Esophagus squamous epithelium (tissue), 5 donors: Measurements from ENCODE around the gene UBE3B. TPM values are rescaled to one million over a fixed set of nuclear protein-coding genes. Genes with fewer than 3 reads are reported as not detected.

Experiments used
- DNase-seq: peaks from one replicate; lab custom pipeline; 2025; lab: John Stamatoyannopoulos, UW
- H3K27ac ChIP-seq, 4 donors: fragments of 200-600 bp; sonication (generic); one replicate each; pipeline ENCODE4 v1.5.1; 2016 to 2019; ENCODE audit warnings: mild to moderate bottlenecking in 1 of 4
- H3K27me3 ChIP-seq, 4 donors: fragments of 200-600 bp; sonication (generic); 1 replicate in 3 of 4; 2 replicates in 1 of 4; pipeline versions ENCODE4 v1.5.1 to v1.6.0; 2017 to 2021; ENCODE audit warnings: antibody characterized with exemption in 1 of 4
- H3K36me3 ChIP-seq, 3 donors: fragments of 200-600 bp; sonication (generic); one replicate each; pipeline ENCODE4 v1.5.1; 2016 to 2019
- H3K4me1 ChIP-seq, 3 donors: fragments of 200-600 bp; sonication (generic); one replicate each; pipeline ENCODE4 v1.5.1; 2017 to 2019
- H3K4me3 ChIP-seq, 4 donors: fragments of 200-600 bp; sonication (generic); 1 replicate in 3 of 4; 2 replicates in 1 of 4; pipeline ENCODE4 v1.5.1; 2016 to 2019; ENCODE audit warnings: mild to moderate bottlenecking in 2 of 4, moderate library complexity in 1 of 4
- H3K9me3 ChIP-seq, 3 donors: fragments of 200-600 bp; sonication (generic); one replicate each; pipeline ENCODE4 v1.5.1; 2016 to 2019
- POLR2A ChIP-seq, 4 donors: fragments of 450-650 bp; IDR thresholded peaks; one replicate each; pipeline ENCODE4 v1.6.1; 2017; ENCODE audit warnings: antibody characterized with exemption in 4 of 4, mild to moderate bottlenecking in 4 of 4, moderate library complexity in 3 of 4
- WGBS, 2 donors: methylation state at CpG; one replicate each; pipeline ENCODE4 v1.1.5; 2018; 5-methylcytosine and 5-hydroxymethylcytosine counted together
- intact Hi-C: fragments of 100-400 bp; cut with DNase I; formaldehyde crosslinking; loops from one replicate; pipeline ENCODE4 v1.15.0; 2022
- total RNA-seq, 4 donors: library from RNA; depleted of rRNA; stranded (reverse); fragments of >200 nt; gene quantifications; one replicate each; pipeline ENCODE4 v1.1.0, GENCODE V29; 2016
- TF ChIP-seq, protein P1 (sequence below), 6 experiments: fragments of 450-650 bp in 4 of 6; fragments of 200-600 bp in 2 of 6; sonication (generic) in 2 of 6; IDR thresholded peaks; one replicate each; pipeline ENCODE4 v1.5.1; 2016 to 2019; ENCODE audit warnings: antibody characterized with exemption in 6 of 6, mild to moderate bottlenecking in 4 of 6, moderate library complexity in 4 of 6
- donor health status: DM: yes; HTN: yes; CAD: no.

The UBE3B gene
- total RNA-seq, 4 donors from 2014 or later, result 31.7 to 48.7 (median 37.6) TPM

DNA sequence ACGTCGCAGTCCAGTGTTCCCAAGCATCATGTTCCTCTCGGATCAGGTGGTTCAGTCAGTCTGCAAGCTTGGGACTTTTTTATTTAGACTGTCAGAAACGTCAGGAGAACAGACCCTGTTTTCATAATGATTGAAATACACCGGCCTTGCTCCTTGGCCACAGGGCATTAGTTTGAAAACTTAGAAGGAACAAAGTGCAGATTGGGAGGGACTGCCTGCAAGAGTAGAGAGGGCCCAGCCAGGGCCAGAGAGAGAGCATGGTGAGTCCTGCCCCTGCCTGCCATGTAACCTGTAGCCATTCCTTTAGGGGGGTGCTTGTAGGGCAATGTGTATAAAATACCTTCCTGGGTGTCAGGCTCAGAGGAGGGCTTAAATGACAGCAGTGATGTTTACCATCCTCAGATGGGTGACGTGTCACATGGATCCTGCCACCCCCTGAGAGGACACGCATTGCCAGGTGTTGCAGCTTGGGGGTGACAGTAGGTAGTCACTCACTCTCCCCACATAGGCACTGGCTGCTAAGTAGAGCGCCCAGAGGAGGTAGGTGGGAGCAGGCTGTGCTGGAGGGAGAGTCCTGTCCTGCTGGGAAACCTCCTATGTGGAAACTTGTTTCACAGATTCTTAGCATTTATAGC is 50.2 kb downstream of the UBE3B start:
- no peak overlapping the region for H3K27ac ChIP-seq
- TF ChIP-seq, protein P1, sequence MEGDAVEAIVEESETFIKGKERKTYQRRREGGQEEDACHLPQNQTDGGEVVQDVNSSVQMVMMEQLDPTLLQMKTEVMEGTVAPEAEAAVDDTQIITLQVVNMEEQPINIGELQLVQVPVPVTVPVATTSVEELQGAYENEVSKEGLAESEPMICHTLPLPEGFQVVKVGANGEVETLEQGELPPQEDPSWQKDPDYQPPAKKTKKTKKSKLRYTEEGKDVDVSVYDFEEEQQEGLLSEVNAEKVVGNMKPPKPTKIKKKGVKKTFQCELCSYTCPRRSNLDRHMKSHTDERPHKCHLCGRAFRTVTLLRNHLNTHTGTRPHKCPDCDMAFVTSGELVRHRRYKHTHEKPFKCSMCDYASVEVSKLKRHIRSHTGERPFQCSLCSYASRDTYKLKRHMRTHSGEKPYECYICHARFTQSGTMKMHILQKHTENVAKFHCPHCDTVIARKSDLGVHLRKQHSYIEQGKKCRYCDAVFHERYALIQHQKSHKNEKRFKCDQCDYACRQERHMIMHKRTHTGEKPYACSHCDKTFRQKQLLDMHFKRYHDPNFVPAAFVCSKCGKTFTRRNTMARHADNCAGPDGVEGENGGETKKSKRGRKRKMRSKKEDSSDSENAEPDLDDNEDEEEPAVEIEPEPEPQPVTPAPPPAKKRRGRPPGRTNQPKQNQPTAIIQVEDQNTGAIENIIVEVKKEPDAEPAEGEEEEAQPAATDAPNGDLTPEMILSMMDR (IDR thresholded peaks at IDR 0.05), result no peak
- no peak for TF ChIP-seq POLR2A (IDR thresholded peaks at IDR 0.05)
- intact Hi-C loops, result no loop called here
- no peak overlapping the region for H3K4me3 ChIP-seq
- H3K27me3 ChIP-seq, result no peaks in the 10 kb centered on the region
- DNase-seq, result no peak
- no peaks in the 10 kb centered on the region for H3K9me3 ChIP-seq
- WGBS, 2 donors, result 85 to 93% methylated on average over 5 to 6 of the region's 8 CpGs
- peaks cover 8 to 100% (median 31%) of the 10 kb centered on the region in 3 donors for H3K36me3 ChIP-seq
- H3K4me1 ChIP-seq, result no peaks in the 10 kb centered on the region

DNA sequence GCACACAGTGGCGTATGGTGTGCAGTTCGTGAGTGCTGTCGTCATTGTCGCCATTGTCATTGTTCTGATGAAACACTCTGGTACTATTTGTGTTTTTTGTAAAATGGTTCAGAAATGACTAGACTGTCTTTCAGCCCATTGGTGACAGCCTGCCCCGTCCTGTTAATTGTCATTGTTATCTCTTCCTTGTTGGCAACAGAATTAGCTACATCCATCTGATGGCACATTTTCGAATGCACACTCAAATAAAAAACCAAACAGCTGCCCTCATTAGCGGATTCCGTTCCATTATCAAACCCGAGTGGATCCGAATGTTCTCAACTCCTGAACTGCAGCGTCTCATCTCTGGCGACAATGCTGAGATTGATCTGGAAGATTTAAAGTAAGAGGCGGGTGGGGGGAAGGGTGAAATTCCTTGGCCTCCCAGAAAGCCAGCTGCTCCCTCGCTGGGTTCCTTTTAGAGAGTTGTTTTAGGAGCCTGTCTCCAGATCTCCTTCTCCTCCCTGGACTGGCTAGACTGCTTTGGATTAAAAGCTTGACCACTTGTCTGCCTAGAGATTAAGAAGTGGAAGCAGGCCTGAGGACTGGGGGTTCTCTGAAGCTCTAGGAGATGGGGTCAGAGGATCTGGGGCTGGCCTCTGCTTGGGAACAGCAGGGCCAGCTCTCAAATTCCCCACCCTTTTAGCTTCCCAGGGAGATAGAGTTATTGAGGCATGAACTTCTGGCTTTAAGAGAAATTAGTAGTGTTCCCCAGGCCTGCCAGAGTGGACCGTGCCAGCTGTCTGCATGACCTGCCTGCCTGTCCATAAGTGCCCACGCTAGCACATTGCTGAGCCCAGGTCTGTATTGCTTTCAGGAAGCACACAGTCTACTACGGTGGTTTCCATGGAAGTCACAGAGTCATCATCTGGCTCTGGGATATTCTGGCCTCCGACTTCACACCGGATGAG is 52.5 kb downstream of the UBE3B start:
- intact Hi-C loops, result no loop called here

DNA sequence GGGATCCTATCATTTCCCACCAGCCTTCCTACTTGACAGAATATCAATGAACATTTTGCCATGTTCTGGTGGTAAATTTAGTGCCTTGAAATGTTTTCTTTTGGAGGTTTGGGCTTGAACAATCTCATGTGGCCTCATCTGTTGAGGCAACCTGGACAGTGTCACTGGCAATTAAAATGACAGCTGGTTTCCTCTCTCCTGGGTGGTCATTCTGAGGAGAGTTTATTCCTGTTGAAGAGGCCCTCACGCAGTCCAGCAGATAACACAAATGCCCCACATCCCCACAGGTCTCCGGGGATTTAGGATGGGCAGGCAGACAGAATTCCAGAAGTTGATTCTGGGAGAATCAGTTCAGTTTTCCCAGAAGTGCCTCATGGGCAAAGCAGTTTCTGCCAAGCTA is 54.0 kb downstream of the UBE3B start:
- intact Hi-C loops, result no loop called here
- H3K27me3 ChIP-seq, result no peaks in the 10 kb centered on the region
- H3K27ac ChIP-seq, result no peak overlapping the region
- TF ChIP-seq, protein P1 (IDR thresholded peaks at IDR 0.05), result no peak
- no peak for TF ChIP-seq POLR2A (IDR thresholded peaks at IDR 0.05)
- no peak for DNase-seq
- 60 to 100% methylated on average over 1 of the region's 2 CpGs for WGBS, 2 donors
- no peak overlapping the region for H3K4me3 ChIP-seq
- no peaks in the 10 kb centered on the region for H3K4me1 ChIP-seq
- H3K9me3 ChIP-seq, result no peaks in the 10 kb centered on the region
- H3K36me3 ChIP-seq, result peaks cover 17 to 100% (median 25%) of the 10 kb centered on the region in 3 donors

More for the DNA sequence above, 52.5 kb downstream of the UBE3B start:
- Histone ChIP-seq H3K4me3 (no peak overlapping the region), H3K27me3 (no peaks in the 10 kb centered on the region), H3K9me3 (no peaks in the 10 kb centered on the region), H3K36me3 (peaks cover 21 to 100% (median 25%) of the 10 kb centered on the region in 3 donors), H3K27ac (no peak overlapping the region), H3K4me1 (no peaks in the 10 kb centered on the region)
- TF ChIP-seq, protein P1 (IDR thresholded peaks at IDR 0.05), result no peak
- no peak for TF ChIP-seq POLR2A (IDR thresholded peaks at IDR 0.05)
- 79 to 84% methylated on average over 16 to 17 of the region's 19 CpGs for WGBS, 2 donors
- no peak for DNase-seq

DNA sequence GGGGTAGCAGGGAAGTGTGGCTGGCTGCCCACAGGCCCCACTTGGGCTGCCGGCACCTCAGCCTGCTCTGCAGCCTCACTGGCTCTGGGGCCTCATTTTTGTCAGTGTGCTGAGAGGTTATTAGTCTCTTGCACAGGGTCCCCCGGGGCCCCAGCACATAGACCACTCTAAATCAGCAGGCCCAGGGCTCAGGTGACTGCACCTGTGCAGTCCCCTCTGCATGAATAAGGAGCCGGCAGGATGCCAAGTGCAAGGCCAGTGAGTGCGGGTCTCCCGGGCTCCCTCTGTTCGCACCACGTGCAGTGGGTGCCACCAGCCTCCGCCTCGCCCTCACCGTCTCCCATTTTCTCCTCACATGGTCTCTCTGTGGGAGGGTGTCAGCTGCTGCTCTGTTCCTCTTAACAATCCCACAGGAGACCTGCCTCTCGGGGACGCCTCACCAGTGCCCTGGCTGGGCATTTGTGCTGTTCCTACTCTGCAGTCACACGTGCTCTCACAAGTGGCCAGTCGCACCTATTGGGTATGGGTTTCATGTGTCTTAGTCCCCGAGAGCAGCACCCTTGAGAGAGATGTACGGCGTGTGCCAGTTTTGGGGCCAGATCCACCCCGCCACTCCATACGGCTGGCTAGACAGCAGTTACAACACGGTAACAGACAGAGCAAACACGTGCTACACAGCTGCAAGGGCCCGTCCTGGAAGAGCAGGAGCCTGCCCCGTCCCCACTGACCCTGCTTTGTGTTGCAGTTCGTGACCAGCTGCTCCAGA is 55.5 kb downstream of the UBE3B start:
- TF ChIP-seq, protein P1 (IDR thresholded peaks at IDR 0.05), result no peak
- no peak for TF ChIP-seq POLR2A (IDR thresholded peaks at IDR 0.05)
- WGBS, 2 donors, result 66 to 89% methylated on average over 4 to 21 of the region's 24 CpGs
- no peak for DNase-seq
- Histone ChIP-seq H3K36me3 (peaks cover 17 to 87% (median 23%) of the 10 kb centered on the region in 3 donors), H3K27me3 (no peaks in the 10 kb centered on the region), H3K9me3 (no peaks in the 10 kb centered on the region), H3K4me1 (no peaks in the 10 kb centered on the region), H3K27ac (no peak overlapping the region), H3K4me3 (no peak overlapping the region)
- intact Hi-C loops, result no loop called here
